Neural cell (in vitro differentiated cells): Measurements from ENCODE around the gene PDE11A.

Source experiments
- EP300 ChIP-seq: fragments of 450-650 bp; conservative IDR thresholded peaks from 2 replicates; pipeline ENCODE4 v1.6.1; 2014; ENCODE audit warnings: antibody characterized with exemption, mild to moderate bottlenecking, moderate library complexity; ENCODE audit not compliant: poor library complexity, severe bottlenecking
- EZH2 ChIP-seq: fragments of 200-600, 300-800 bp; shearing (Covaris generic), sonication (generic); IDR thresholded peaks from 2 replicates; pipeline ENCODE4 v1.6.1; 2014; ENCODE audit warnings: antibody characterized with exemption, low read length, borderline replicate concordance, mild to moderate bottlenecking; ENCODE audit not compliant: insufficient read depth, poor library complexity, severe bottlenecking
- SMC3 ChIP-seq: fragments of 450-650 bp; conservative IDR thresholded peaks from 2 replicates; pipeline ENCODE4 v1.6.1; 2014; ENCODE audit warnings: antibody characterized with exemption, mild to moderate bottlenecking, moderate library complexity; ENCODE audit not compliant: poor library complexity
- TAF1 ChIP-seq: IDR thresholded peaks from 2 replicates; pipeline ENCODE4 v1.6.1; 2012; ENCODE audit warnings: low read depth
- TF ChIP-seq, protein P1 (sequence below): fragments of 450-650 bp; IDR thresholded peaks from 2 replicates; pipeline ENCODE4 v1.5.1; 2014; ENCODE audit warnings: antibody characterized with exemption, mild to moderate bottlenecking, moderate library complexity; ENCODE audit not compliant: poor library complexity, severe bottlenecking

- TF ChIP-seq EZH2 (no peak), SMC3 (no peak), TAF1 (no peak), EP300 (no peak)
- TF ChIP-seq, protein P1, sequence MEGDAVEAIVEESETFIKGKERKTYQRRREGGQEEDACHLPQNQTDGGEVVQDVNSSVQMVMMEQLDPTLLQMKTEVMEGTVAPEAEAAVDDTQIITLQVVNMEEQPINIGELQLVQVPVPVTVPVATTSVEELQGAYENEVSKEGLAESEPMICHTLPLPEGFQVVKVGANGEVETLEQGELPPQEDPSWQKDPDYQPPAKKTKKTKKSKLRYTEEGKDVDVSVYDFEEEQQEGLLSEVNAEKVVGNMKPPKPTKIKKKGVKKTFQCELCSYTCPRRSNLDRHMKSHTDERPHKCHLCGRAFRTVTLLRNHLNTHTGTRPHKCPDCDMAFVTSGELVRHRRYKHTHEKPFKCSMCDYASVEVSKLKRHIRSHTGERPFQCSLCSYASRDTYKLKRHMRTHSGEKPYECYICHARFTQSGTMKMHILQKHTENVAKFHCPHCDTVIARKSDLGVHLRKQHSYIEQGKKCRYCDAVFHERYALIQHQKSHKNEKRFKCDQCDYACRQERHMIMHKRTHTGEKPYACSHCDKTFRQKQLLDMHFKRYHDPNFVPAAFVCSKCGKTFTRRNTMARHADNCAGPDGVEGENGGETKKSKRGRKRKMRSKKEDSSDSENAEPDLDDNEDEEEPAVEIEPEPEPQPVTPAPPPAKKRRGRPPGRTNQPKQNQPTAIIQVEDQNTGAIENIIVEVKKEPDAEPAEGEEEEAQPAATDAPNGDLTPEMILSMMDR = no peak
Measured at GRCh38 chr2:177596866-177597265, 475.7 kb downstream of the PDE11A start.
